HepG2 (cell line): Measurements from ENCODE around the gene MMP25. TPM values are rescaled to one million over a fixed set of nuclear protein-coding genes. Genes with fewer than 3 reads are reported as not detected.

ENCODE experiments used
- ATRX ChIP-seq: sonication (generic); formaldehyde crosslinking; IDR thresholded peaks from 2 replicates; pipeline ENCODE4 v1.4.0; 2020; ENCODE audit warnings: missing genetic modification reagents, borderline replicate concordance
- GABPA ChIP-seq, 2 experiments: IDR thresholded peaks; 2 replicates each; pipeline ENCODE4 v1.6.1; 2011 to 2016; ENCODE audit warnings: low read depth in 2 of 2, low read length in 1 of 2, missing biosample characterization in 1 of 2, missing genetic modification characterization in 1 of 2
- GTF3A ChIP-seq: sonication (generic); formaldehyde crosslinking; conservative IDR thresholded peaks from 2 replicates; pipeline ENCODE4 v1.4.0; 2020; ENCODE audit warnings: mild to moderate bottlenecking, missing genetic modification reagents
- HCFC1 ChIP-seq: fragments of 150-350 bp; IDR thresholded peaks from 2 replicates; pipeline ENCODE4 v1.6.1; 2014; ENCODE audit warnings: low read depth, low read length
- HHEX ChIP-seq: IDR thresholded peaks from 2 replicates; pipeline ENCODE4 v1.6.1; 2016; ENCODE audit warnings: control low read depth
- MED13 ChIP-seq: sonication (generic); formaldehyde crosslinking; IDR thresholded peaks from 2 replicates; pipeline ENCODE4 v1.5.0; 2020; ENCODE audit warnings: missing genetic modification reagents
- MED8 ChIP-seq: sonication (generic); formaldehyde crosslinking; IDR thresholded peaks from 2 replicates; pipeline ENCODE4 v1.8.1; 2023; ENCODE audit warnings: mild to moderate bottlenecking, missing genetic modification reagents; ENCODE audit not compliant: insufficient replicate concordance
- U2AF1 ChIP-seq: fragments of 200-400 bp; formaldehyde crosslinking; optimal IDR thresholded peaks from 2 replicates; pipeline ENCODE3; 2017; ENCODE audit warnings: mild to moderate bottlenecking, low read depth, low read length
- ZFX ChIP-seq: sonication (generic); formaldehyde crosslinking; IDR thresholded peaks from 2 replicates; pipeline ENCODE4 v1.4.0; 2020; ENCODE audit warnings: mild to moderate bottlenecking, low read depth, missing genetic modification reagents, moderate library complexity
- ZNF260 ChIP-seq: sonication (generic); formaldehyde crosslinking; IDR thresholded peaks from 2 replicates; pipeline ENCODE4 v1.4.0; 2020; ENCODE audit warnings: missing genetic modification reagents, low read depth, mild to moderate bottlenecking, borderline replicate concordance
- ZNF780A ChIP-seq: sonication (generic); formaldehyde crosslinking; IDR thresholded peaks from 2 replicates; pipeline ENCODE4 v1.8.0; 2022; ENCODE audit warnings: mild to moderate bottlenecking, missing genetic modification reagents, moderate library complexity
- polyA plus RNA-seq, 8 experiments: library from polyadenylated mRNA; depleted of rRNA in 3 of 8; stranded (reverse) in 7 of 8; unstranded in 1 of 8; fragments of >200 nt; fragmentation: Illumina TruSeq in 4 of 8; extraction: Trizol in 4 of 8; gene quantifications; 2 replicates each; pipeline versions ENCODE4 v1.2.1 to v1.2.3, GENCODE V29; 2011 to 2016; ENCODE audit warnings: low read depth in 4 of 8, missing spikeins in 1 of 8, mixed read lengths in 1 of 8; ENCODE audit not compliant: insufficient read depth in 1 of 8
- total RNA-seq, 5 experiments: library from RNA; depleted of rRNA; stranded (reverse); fragments of >200 nt; fragmentation: Illumina TruSeq; extraction: Trizol; gene quantifications; 2 replicates each; pipeline ENCODE4 v1.2.3, GENCODE V29; 2016; ENCODE audit warnings: low read depth in 1 of 5
- TF ChIP-seq, protein P1 (sequence below): sonication (generic); formaldehyde crosslinking; IDR thresholded peaks from 2 replicates; pipeline ENCODE4 v1.4.0; 2020; ENCODE audit warnings: missing genetic modification reagents, mild to moderate bottlenecking, borderline replicate concordance
- TF ChIP-seq, protein P2 (sequence below): sonication (generic); formaldehyde crosslinking; IDR thresholded peaks from 2 replicates; pipeline ENCODE4 v1.5.1; 2020; ENCODE audit warnings: mild to moderate bottlenecking, missing genetic modification reagents, moderate library complexity
- TF ChIP-seq, protein P3 (sequence below): fragments of 450-650 bp; IDR thresholded peaks from 2 replicates; pipeline ENCODE4 v1.6.1; 2016
- TF ChIP-seq, protein P4 (sequence below): sonication (generic); formaldehyde crosslinking; conservative IDR thresholded peaks from 2 replicates; pipeline ENCODE4 v1.8.0; 2022; ENCODE audit warnings: mild to moderate bottlenecking, moderate library complexity, missing genetic modification reagents

Gene MMP25
- total and polyA plus RNA-seq, 2 of the 13 experiments (the other 11 are each of a cell fraction or from before 2014, with no cell fraction given) = 0.04 to 0.08 TPM

DNA sequence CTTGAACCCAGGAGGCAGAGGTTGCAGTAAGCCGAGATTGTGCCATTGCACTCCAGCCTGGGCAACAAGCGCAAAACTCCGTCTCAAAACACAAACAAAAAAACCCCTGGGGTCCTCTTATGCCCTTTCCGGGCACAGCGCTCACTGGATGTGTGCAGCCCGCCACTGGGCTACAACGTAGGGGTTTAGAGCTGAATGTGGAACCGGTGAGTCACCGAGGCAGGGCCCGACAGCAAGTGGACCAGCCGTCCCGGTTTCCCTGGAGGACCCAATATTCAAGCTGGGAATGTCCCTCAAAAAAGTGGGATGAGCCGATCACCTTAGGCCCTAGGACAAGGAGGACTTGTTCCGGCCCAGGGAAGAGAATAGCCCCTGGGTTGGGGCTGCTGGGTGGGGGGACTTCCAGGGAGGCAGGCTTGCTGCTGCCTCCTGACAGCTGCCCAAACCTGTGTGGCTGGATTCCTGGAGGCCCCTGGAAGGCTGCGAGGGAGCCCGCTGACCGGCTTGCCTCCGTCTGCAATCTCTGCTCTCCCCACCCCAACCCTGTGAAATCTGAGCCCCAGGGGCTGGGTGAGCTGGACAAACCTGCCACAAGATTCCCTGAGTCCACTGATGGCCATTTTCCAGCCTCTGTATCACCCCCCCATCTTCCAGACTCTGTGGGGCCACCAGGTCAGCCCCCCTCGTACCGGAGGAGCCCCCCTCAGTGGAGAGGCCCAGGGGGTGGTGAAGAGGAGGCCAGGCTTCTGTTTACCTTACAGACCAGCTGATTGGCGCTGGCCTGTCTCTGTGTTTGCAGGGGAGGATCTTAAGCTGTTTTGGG, 36.6 kb upstream of the MMP25 start (continued):
- TF ChIP-seq, protein P1, sequence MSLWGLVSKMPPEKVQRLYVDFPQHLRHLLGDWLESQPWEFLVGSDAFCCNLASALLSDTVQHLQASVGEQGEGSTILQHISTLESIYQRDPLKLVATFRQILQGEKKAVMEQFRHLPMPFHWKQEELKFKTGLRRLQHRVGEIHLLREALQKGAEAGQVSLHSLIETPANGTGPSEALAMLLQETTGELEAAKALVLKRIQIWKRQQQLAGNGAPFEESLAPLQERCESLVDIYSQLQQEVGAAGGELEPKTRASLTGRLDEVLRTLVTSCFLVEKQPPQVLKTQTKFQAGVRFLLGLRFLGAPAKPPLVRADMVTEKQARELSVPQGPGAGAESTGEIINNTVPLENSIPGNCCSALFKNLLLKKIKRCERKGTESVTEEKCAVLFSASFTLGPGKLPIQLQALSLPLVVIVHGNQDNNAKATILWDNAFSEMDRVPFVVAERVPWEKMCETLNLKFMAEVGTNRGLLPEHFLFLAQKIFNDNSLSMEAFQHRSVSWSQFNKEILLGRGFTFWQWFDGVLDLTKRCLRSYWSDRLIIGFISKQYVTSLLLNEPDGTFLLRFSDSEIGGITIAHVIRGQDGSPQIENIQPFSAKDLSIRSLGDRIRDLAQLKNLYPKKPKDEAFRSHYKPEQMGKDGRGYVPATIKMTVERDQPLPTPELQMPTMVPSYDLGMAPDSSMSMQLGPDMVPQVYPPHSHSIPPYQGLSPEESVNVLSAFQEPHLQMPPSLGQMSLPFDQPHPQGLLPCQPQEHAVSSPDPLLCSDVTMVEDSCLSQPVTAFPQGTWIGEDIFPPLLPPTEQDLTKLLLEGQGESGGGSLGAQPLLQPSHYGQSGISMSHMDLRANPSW (CRISPR knock-in tag) = no peak
- TF ChIP-seq U2AF1 (no peak), HHEX (CRISPR knock-in tag) (no peak), ATRX (CRISPR knock-in tag) (no peak), ZFX (CRISPR knock-in tag) (peak; percentile 46; the same call in 1 of the 2 replicates), MED8 (CRISPR knock-in tag) (no peak), HCFC1 (no peak), ZNF780A (CRISPR knock-in tag) (no peak), ZNF260 (CRISPR knock-in tag) (no peak), GABPA (IDR thresholded peaks at IDR 0.05; ENCODE audit: low read depth, low read length) (no peak), GABPA (CRISPR knock-in tag; IDR thresholded peaks at IDR 0.05; ENCODE audit: low read depth) (no peak), GTF3A (CRISPR knock-in tag) (no peak), MED13 (CRISPR knock-in tag) (no peak)
- TF ChIP-seq, protein P2, sequence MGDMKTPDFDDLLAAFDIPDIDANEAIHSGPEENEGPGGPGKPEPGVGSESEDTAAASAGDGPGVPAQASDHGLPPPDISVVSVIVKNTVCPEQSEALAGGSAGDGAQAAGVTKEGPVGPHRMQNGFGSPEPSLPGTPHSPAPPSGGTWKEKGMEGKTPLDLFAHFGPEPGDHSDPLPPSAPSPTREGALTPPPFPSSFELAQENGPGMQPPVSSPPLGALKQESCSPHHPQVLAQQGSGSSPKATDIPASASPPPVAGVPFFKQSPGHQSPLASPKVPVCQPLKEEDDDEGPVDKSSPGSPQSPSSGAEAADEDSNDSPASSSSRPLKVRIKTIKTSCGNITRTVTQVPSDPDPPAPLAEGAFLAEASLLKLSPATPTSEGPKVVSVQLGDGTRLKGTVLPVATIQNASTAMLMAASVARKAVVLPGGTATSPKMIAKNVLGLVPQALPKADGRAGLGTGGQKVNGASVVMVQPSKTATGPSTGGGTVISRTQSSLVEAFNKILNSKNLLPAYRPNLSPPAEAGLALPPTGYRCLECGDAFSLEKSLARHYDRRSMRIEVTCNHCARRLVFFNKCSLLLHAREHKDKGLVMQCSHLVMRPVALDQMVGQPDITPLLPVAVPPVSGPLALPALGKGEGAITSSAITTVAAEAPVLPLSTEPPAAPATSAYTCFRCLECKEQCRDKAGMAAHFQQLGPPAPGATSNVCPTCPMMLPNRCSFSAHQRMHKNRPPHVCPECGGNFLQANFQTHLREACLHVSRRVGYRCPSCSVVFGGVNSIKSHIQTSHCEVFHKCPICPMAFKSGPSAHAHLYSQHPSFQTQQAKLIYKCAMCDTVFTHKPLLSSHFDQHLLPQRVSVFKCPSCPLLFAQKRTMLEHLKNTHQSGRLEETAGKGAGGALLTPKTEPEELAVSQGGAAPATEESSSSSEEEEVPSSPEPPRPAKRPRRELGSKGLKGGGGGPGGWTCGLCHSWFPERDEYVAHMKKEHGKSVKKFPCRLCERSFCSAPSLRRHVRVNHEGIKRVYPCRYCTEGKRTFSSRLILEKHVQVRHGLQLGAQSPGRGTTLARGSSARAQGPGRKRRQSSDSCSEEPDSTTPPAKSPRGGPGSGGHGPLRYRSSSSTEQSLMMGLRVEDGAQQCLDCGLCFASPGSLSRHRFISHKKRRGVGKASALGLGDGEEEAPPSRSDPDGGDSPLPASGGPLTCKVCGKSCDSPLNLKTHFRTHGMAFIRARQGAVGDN (CRISPR knock-in tag) = peak; percentile 68
- TF ChIP-seq, protein P3, sequence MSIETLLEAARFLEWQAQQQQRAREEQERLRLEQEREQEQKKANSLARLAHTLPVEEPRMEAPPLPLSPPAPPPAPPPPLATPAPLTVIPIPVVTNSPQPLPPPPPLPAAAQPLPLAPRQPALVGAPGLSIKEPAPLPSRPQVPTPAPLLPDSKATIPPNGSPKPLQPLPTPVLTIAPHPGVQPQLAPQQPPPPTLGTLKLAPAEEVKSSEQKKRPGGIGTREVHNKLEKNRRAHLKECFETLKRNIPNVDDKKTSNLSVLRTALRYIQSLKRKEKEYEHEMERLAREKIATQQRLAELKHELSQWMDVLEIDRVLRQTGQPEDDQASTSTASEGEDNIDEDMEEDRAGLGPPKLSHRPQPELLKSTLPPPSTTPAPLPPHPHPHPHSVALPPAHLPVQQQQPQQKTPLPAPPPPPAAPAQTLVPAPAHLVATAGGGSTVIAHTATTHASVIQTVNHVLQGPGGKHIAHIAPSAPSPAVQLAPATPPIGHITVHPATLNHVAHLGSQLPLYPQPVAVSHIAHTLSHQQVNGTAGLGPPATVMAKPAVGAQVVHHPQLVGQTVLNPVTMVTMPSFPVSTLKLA = no peak
- TF ChIP-seq, protein P4, sequence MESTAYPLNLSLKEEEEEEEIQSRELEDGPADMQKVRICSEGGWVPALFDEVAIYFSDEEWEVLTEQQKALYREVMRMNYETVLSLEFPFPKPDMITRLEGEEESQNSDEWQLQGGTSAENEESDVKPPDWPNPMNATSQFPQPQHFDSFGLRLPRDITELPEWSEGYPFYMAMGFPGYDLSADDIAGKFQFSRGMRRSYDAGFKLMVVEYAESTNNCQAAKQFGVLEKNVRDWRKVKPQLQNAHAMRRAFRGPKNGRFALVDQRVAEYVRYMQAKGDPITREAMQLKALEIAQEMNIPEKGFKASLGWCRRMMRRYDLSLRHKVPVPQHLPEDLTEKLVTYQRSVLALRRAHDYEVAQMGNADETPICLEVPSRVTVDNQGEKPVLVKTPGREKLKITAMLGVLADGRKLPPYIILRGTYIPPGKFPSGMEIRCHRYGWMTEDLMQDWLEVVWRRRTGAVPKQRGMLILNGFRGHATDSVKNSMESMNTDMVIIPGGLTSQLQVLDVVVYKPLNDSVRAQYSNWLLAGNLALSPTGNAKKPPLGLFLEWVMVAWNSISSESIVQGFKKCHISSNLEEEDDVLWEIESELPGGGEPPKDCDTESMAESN (CRISPR knock-in tag) = no peak
